H1 (cell line): Measurements from ENCODE around the gene ZNF629. TPM values are rescaled to one million over a fixed set of nuclear protein-coding genes. Genes with fewer than 3 reads are reported as not detected.

Source experiments
- CHD7 ChIP-seq: fragments of 300-600 bp; sonication (generic); IDR thresholded peaks from 2 replicates; pipeline ENCODE4 v1.7.1; 2012; ENCODE audit warnings: low read length, moderate library complexity, mild to moderate bottlenecking, inconsistent platforms; ENCODE audit not compliant: insufficient replicate concordance
- CTBP2 ChIP-seq: IDR thresholded peaks from 2 replicates; pipeline ENCODE4 v1.7.0; 2011; ENCODE audit warnings: borderline replicate concordance, mild to moderate bottlenecking, moderate library complexity, mixed read lengths, low read length; ENCODE audit not compliant: insufficient read depth, insufficient read length
- FOSL1 ChIP-seq: IDR thresholded peaks from 2 replicates; pipeline ENCODE4 v1.6.1; 2011; ENCODE audit warnings: mild to moderate bottlenecking, low read depth, low read length, moderate library complexity; ENCODE audit not compliant: insufficient read depth
- TBP ChIP-seq: IDR thresholded peaks from 2 replicates; pipeline ENCODE4 v1.6.1; 2011; ENCODE audit warnings: low read depth, low read length, improper control_type of control experiment
- polyA plus RNA-seq, 7 experiments: library from polyadenylated mRNA; depleted of rRNA in 3 of 7; stranded (reverse) in 5 of 7; unstranded in 2 of 7; fragments of >200 nt in 5 of 7; fragments of 200-250 nt in 2 of 7; gene quantifications; 1 replicate in 5 of 7; 2 replicates in 1 of 7; 4 replicates in 1 of 7; pipeline versions ENCODE4 v1.2.1 to v1.2.3, GENCODE V29; 2011 to 2013; ENCODE audit warnings: missing spikeins in 2 of 7, mixed read lengths in 2 of 7
- total RNA-seq: library from RNA; stranded (reverse); fragmentation: NEBNext Ultra II Directional; extraction: Animal tissue kit (Norgen Biotek cat#: 25700); gene quantifications from 2 replicates; pipeline ENCODE4 v1.2.1, GENCODE V29; 2021

Gene ZNF629
- total and polyA plus RNA-seq, 2 of the 8 experiments (the other 6 are each of a cell fraction or from before 2014, with no cell fraction given): 11.0 to 19.5 TPM

- TF ChIP-seq CHD7: no peak
- TF ChIP-seq TBP: no peak
- no peak for TF ChIP-seq FOSL1
- TF ChIP-seq CTBP2: no peak
Measured at GRCh38 chr16:30821891-30822290, 34.9 kb upstream of the ZNF629 start (continued).
